ENCODE data around the gene CHEK2. TPM values are rescaled to one million over a fixed set of nuclear protein-coding genes. Genes with fewer than 3 reads are reported as not detected.
"Not testable (repeated sequence)": the region's sequence is repeated elsewhere in the genome, so short reads cannot be mapped to it uniquely, and the experiment has no call there.

The CHEK2 gene
- total RNA-seq, 2 experiments from 2014 or later, result 50.8 to 57.6 TPM

- ChIA-PET POLR2A (no interaction called here), CTCF (no interaction called here)
- Mint-ChIP-seq H3K4me1 (peaks cover 22% of the 10 kb centered on the region), H3K4me3 (no peak overlapping the region), H3K36me3 (ENCODE audit: low read depth) (peaks cover 8% of the 10 kb centered on the region), H3K9me3 (peaks cover 7% of the 10 kb centered on the region), H3K27me3 (peaks cover 53% of the 10 kb centered on the region), H3K27ac (no peak overlapping the region)
- no peak for DNase-seq
Measured at GRCh38 chr22:28670756-28671155, 70.9 kb downstream of the CHEK2 start.

- Mint-ChIP-seq H3K9me3 (peaks cover 7% of the 10 kb centered on the region), H3K4me1 (peaks cover 21% of the 10 kb centered on the region), H3K27me3 (peaks cover 47% of the 10 kb centered on the region), H3K36me3 (ENCODE audit: low read depth) (peaks cover 8% of the 10 kb centered on the region), H3K27ac (no peak overlapping the region), H3K4me3 (no peak overlapping the region)
- no peak for DNase-seq
- CTCF ChIA-PET, result no interaction called here
- POLR2A ChIA-PET, result no interaction called here
Measured at GRCh38 chr22:28670161-28670560, 71.5 kb downstream of the CHEK2 start.

GRCh38 chr22:28669387-28669786 is 72.2 kb downstream of the CHEK2 start:
- ChIA-PET CTCF (no interaction called here), POLR2A (no interaction called here)
- Mint-ChIP-seq H3K4me1 (peaks cover 16% of the 10 kb centered on the region), H3K27me3 (peaks cover 41% of the 10 kb centered on the region), H3K9me3 (peaks cover 7% of the 10 kb centered on the region), H3K4me3 (no peak overlapping the region), H3K27ac (no peak overlapping the region), H3K36me3 (ENCODE audit: low read depth) (peaks cover 8% of the 10 kb centered on the region)
- DNase-seq, result no peak

DNA sequence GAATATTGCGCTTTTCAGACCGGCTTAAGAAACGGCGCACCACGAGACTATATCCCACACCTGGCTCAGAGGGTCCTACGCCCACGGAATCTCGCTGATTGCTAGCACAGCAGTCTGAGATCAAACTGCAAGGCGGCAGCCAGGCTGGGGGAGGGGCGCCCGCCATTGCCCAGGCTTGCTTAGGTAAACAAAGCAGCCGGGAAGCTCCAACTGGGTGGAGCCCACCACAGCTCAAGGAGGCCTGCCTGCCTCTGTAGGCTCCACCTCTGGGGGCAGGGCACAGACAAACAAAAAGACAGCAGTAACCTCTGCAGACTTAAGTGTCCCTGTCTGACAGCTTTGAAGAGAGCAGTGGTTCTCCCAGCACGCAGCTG is 78.1 kb downstream of the CHEK2 start:
- CTCF ChIA-PET, result interaction anchor here (0.6 kb wide), 3 partner anchors 89 to 272 kb away, joined by 3 to 4 read pairs (median 4); no protein-coding TSS in a partner anchor
- H3K36me3 Mint-ChIP-seq (ENCODE audit: low read depth); H3K27ac Mint-ChIP-seq; H3K4me3 Mint-ChIP-seq; DNase-seq; H3K9me3 Mint-ChIP-seq; POLR2A ChIA-PET; H3K4me1 Mint-ChIP-seq: not testable (repeated sequence)
- H3K27me3 Mint-ChIP-seq, result peaks cover 35% of the 10 kb centered on the region

DNA sequence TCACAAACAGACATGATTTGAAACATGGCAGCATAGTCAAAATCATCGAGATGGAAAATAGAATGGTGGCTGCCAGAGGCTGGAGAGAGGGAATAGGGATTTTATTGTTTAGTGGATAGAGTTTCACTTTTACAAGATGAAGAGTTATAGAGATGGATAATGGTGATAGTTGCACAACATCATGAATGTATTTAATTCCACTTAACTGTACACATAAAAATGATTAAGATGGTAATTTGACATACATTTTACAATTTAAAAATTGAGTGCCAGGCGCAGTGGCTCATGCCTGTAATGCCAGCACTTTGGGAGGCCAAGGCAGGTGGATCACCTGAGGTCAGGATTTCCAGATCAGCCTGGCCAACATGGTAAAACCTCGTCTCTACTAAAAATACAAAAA is 83.2 kb downstream of the CHEK2 start:
- Mint-ChIP-seq H3K36me3 (ENCODE audit: low read depth) (no peaks in the 10 kb centered on the region), H3K27ac (no peak overlapping the region), H3K4me3 (no peak overlapping the region), H3K27me3 (peaks cover 73% of the 10 kb centered on the region), H3K9me3 (no peaks in the 10 kb centered on the region), H3K4me1 (no peaks in the 10 kb centered on the region)
- POLR2A ChIA-PET, result no interaction called here
- DNase-seq, result no peak
- CTCF ChIA-PET, result no interaction called here

DNA sequence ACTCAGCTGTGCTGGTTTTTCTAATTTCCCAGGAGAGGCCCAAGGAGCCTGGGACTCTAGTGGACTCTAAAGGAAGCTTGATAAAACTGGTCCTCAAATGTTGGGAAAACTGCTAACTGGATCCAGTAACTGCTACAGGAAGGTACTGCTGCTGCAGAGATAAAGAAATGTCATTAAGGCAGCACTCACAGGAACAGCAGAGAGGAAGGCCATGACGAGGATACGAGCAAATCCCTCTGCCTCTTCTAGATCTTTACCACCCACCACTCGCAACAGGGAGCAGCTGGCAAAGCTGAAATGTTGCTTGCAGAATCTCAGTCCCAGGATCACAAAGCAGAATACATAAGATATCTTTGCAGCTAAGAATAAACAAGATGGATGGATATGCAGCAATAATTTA is 85.4 kb downstream of the CHEK2 start:
- DNase-seq, result no peak
- Mint-ChIP-seq H3K4me3 (no peak overlapping the region), H3K9me3 (no peaks in the 10 kb centered on the region), H3K36me3 (ENCODE audit: low read depth) (no peaks in the 10 kb centered on the region), H3K4me1 (no peaks in the 10 kb centered on the region), H3K27me3 (peaks cover 71% of the 10 kb centered on the region), H3K27ac (no peak overlapping the region)
- POLR2A ChIA-PET, result no interaction called here
- CTCF ChIA-PET, result no interaction called here

DNA sequence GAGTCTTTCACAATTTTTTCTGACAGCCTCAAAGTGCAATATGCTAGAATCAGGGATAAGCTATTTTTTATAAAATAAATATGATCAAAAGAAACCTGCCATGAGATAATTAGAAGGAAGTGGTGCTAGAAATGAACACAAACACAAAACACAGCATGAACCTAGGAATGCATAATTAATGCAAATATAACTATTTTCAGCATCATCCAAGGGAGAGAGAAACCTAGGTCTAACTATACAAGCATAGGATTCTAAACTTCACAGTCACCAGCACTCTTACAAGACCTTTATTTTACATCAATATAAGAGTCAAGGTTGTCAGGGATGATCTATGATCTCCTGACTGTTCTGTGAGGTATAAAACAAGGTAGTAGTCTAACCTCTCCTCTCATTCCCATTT is 91.2 kb downstream of the CHEK2 start:
- Mint-ChIP-seq H3K4me3 (no peak overlapping the region), H3K4me1 (no peaks in the 10 kb centered on the region), H3K27me3 (peaks cover 72% of the 10 kb centered on the region), H3K9me3 (no peaks in the 10 kb centered on the region), H3K27ac (no peak overlapping the region), H3K36me3 (ENCODE audit: low read depth) (no peaks in the 10 kb centered on the region)
- ChIA-PET POLR2A (no interaction called here), CTCF (no interaction called here)
- no peak for DNase-seq

- Mint-ChIP-seq H3K4me1 (no peaks in the 10 kb centered on the region), H3K4me3 (no peak overlapping the region), H3K27ac (no peak overlapping the region), H3K27me3 (peaks cover 66% of the 10 kb centered on the region), H3K9me3 (no peaks in the 10 kb centered on the region), H3K36me3 (ENCODE audit: low read depth) (no peaks in the 10 kb centered on the region)
- no peak for DNase-seq
- ChIA-PET CTCF (no interaction called here), POLR2A (no interaction called here)
Measured at GRCh38 chr22:28648792-28649191, 92.8 kb downstream of the CHEK2 start.

DNA sequence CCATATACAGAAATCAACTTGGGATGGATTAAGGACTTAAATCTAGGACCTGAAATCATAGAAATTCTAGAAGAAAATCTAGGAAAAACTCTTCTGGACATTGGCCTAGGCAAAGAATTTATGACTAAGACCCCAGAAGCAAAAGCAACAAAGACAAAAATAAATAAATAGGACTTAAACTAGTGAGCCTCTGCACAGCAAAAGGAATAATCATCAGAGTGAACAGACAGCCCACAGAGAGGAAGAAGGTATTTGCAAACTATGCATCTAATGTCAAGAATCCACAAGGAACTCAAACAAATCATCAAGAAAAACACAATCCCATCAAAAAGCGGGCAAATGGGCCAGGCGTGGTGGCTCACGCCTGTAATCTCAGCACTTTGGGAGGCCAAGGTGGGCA is 94.4 kb downstream of the CHEK2 start:
- CTCF ChIA-PET, result no interaction called here
- Mint-ChIP-seq H3K36me3 (ENCODE audit: low read depth) (no peaks in the 10 kb centered on the region), H3K27ac (no peak overlapping the region), H3K4me3 (no peak overlapping the region), H3K27me3 (peaks cover 63% of the 10 kb centered on the region), H3K4me1 (no peaks in the 10 kb centered on the region), H3K9me3 (no peaks in the 10 kb centered on the region)
- DNase-seq, result no peak
- POLR2A ChIA-PET, result no interaction called here

GRCh38 chr22:28639321-28639720 is 102.3 kb downstream of the CHEK2 start:
- POLR2A ChIA-PET, result no interaction called here
- no peak overlapping the region for H3K4me3 Mint-ChIP-seq
- no peaks in the 10 kb centered on the region for H3K36me3 Mint-ChIP-seq (ENCODE audit: low read depth)
- H3K9me3 Mint-ChIP-seq, result no peaks in the 10 kb centered on the region
- CTCF ChIA-PET, result no interaction called here
- no peaks in the 10 kb centered on the region for H3K4me1 Mint-ChIP-seq
- H3K27me3 Mint-ChIP-seq, result peaks cover 52% of the 10 kb centered on the region
- no peak for DNase-seq
- no peak overlapping the region for H3K27ac Mint-ChIP-seq

Other genes with a start within 250 kb of the CHEK2 start
- gene TTC28, start 62.0 kb downstream of the CHEK2 start, total RNA-seq, result 1 to 10 TPM in 1 of 2 experiments, under 1 TPM in 1; 0.74 to 1.2 TPM
- 10 to 100 TPM in 1 of 2 experiments, 1 to 10 TPM in 1; 8.9 to 10.6 TPM for gene HSCB, start 219 bp upstream of the CHEK2 start, total RNA-seq
- 10 to 100 TPM; 30.2 to 31.9 TPM for gene CCDC117, start 30.9 kb upstream of the CHEK2 start, total RNA-seq
- 100 to 1,000 TPM; 159 to 184 TPM for gene XBP1, start 58.7 kb upstream of the CHEK2 start, total RNA-seq
- under 1 TPM; 0.58 to 0.72 TPM for gene ZNRF3, start 141.8 kb upstream of the CHEK2 start, total RNA-seq